GM12878 (cell line): ENCODE measurements around the gene PABPC4L. TPM values are rescaled to one million over a fixed set of nuclear protein-coding genes. Genes with fewer than 3 reads are reported as not detected.

Experiments
- ATAC-seq: fragments of 200-7000 bp; cut with Tn5 transposase; 3 replicates; pipeline ENCODE4 v1.9.1; 2020; ENCODE audit warnings: mild to moderate bottlenecking, moderate library complexity
- BruUV-seq: library from RNA; stranded (reverse); fragments of 400-500 nt; replicated peaks from 2 replicates; lab custom pipeline; 2021; lab: Mats Ljungman, UMichigan
- CTCF ChIA-PET: fragments of 300-600 bp; sonication (Branson Sonifier 250); formaldehyde crosslinking; extraction: SDS; loops from one replicate; lab custom pipeline; 2021; ENCODE audit warnings: inconsistent platforms; lab: Yijun Ruan, JAX
- POLR2A ChIA-PET: fragments of 350-600 bp; formaldehyde crosslinking; extraction: SDS; loops from one replicate; lab custom pipeline; 2021; ENCODE audit warnings: inconsistent platforms; lab: Charles Lee
- RAD21 ChIA-PET: fragments of 300-600 bp; sonication (Branson Sonifier 250); formaldehyde crosslinking; loops from one replicate; lab custom pipeline; 2023; ENCODE audit warnings: antibody characterized with exemption; ENCODE audit not compliant: unreplicated experiment; lab: Charles Lee
- SMC1A ChIA-PET: fragments of 300-600 bp; sonication (Branson Sonifier 250); formaldehyde crosslinking; loops from one replicate; lab custom pipeline; 2023; ENCODE audit not compliant: unreplicated experiment, uncharacterized antibody; lab: Charles Lee
- DNase-seq: peaks from one replicate; pipeline ENCODE4 v3.0.0-alpha.2; 2011; ENCODE audit warnings: low read depth, low spot score
- FAIRE-seq: peaks from 3 replicates; lab custom pipeline; 2011; peaks lifted over from hg19 to GRCh38; lab: Jason Lieb, UNC
- H2AFZ ChIP-seq: 2 replicates; pipeline ENCODE4 v1.6.0; 2011; ENCODE audit warnings: low read depth, low read length, control low read depth; ENCODE audit not compliant: control insufficient read depth
- H3K27ac ChIP-seq: 2 replicates; pipeline ENCODE4 v1.5.1; 2011; ENCODE audit warnings: control low read depth; ENCODE audit not compliant: control insufficient read depth, insufficient read depth
- H3K27me3 ChIP-seq, 2 experiments: replicated peaks in 1 of 2; 2 replicates each; pipeline versions ENCODE4 v1.6.0 to v1.6.1; 2011; ENCODE audit warnings: low read length in 1 of 2; ENCODE audit not compliant: control insufficient read depth in 2 of 2, insufficient read depth in 2 of 2
- H3K36me3 ChIP-seq, 2 experiments: 2 replicates each; pipeline ENCODE4 v1.5.1; 2011; ENCODE audit warnings: low read length in 1 of 2; ENCODE audit not compliant: control insufficient read depth in 2 of 2, insufficient read depth in 2 of 2
- H3K4me1 ChIP-seq: 2 replicates; pipeline ENCODE4 v1.6.1; 2011; ENCODE audit warnings: mild to moderate bottlenecking, low read length, moderate library complexity, mixed read lengths; ENCODE audit not compliant: control insufficient read depth, insufficient read depth
- H3K4me2 ChIP-seq: 2 replicates; pipeline ENCODE4 v1.6.0; 2011; ENCODE audit warnings: control low read depth; ENCODE audit not compliant: control insufficient read depth, insufficient read depth
- H3K4me3 ChIP-seq: fragments of 200-600 bp; sonication (generic); 2 replicates; pipeline ENCODE4 v1.5.1; 2016
- H3K79me2 ChIP-seq: 2 replicates; pipeline ENCODE4 v1.6.0; 2011; ENCODE audit warnings: low read length; ENCODE audit not compliant: control insufficient read depth, insufficient read depth
- H3K9ac ChIP-seq: 2 replicates; pipeline ENCODE4 v1.8.0; 2011; ENCODE audit warnings: low read length, control low read depth, mixed read lengths; ENCODE audit not compliant: control insufficient read depth, insufficient read depth
- H3K9me3 ChIP-seq: replicated peaks from 3 replicates; pipeline ENCODE4 v1.5.1; 2011; ENCODE audit warnings: mild to moderate bottlenecking, low read length; ENCODE audit not compliant: control insufficient read depth, insufficient read depth
- H4K20me1 ChIP-seq: 2 replicates; pipeline ENCODE4 v1.6.0; 2011; ENCODE audit not compliant: control insufficient read depth, insufficient read depth
- BACH1 ChIP-seq: fragments of 450-650 bp; IDR thresholded peaks from 2 replicates; pipeline ENCODE4 v1.6.1; 2017; ENCODE audit warnings: mild to moderate bottlenecking, borderline replicate concordance
- CBFB ChIP-seq: IDR thresholded peaks from 2 replicates; pipeline ENCODE4 v1.6.1; 2016; ENCODE audit warnings: antibody characterized with exemption, low read depth
- CBX5 ChIP-seq: sonication (generic); IDR thresholded peaks from 2 replicates; pipeline ENCODE4 v1.6.1; 2016; ENCODE audit warnings: low read depth, moderate library complexity, mild to moderate bottlenecking, inconsistent platforms
- HDGF ChIP-seq: fragments of 450-650 bp; IDR thresholded peaks from 2 replicates; pipeline ENCODE4 v1.6.1; 2016; ENCODE audit warnings: antibody characterized with exemption
- IRF5 ChIP-seq: fragments of 450-650 bp; IDR thresholded peaks from 2 replicates; pipeline ENCODE4 v1.6.1; 2017; ENCODE audit warnings: borderline replicate concordance
- MEF2B ChIP-seq: fragments of 450-650 bp; IDR thresholded peaks from 2 replicates; pipeline ENCODE4 v1.6.1; 2018; ENCODE audit warnings: mild to moderate bottlenecking, moderate library complexity; ENCODE audit not compliant: partially characterized antibody, poor library complexity, severe bottlenecking
- MTA3 ChIP-seq: IDR thresholded peaks from 2 replicates; pipeline ENCODE4 v1.6.1; 2012; ENCODE audit warnings: low read length, inconsistent platforms, borderline replicate concordance
- NFXL1 ChIP-seq: fragments of 450-650 bp; IDR thresholded peaks from 2 replicates; pipeline ENCODE4 v1.6.1; 2017; ENCODE audit warnings: antibody characterized with exemption, mild to moderate bottlenecking, borderline replicate concordance
- NR2C2 ChIP-seq: IDR thresholded peaks from 2 replicates; pipeline ENCODE4 v1.6.1; 2011; ENCODE audit warnings: borderline replicate concordance, low read depth; ENCODE audit not compliant: control insufficient read depth, insufficient read length
- SREBF2 ChIP-seq: IDR thresholded peaks from 2 replicates; pipeline ENCODE4 v1.6.1; 2012; ENCODE audit warnings: mild to moderate bottlenecking, low read length
- TBL1XR1 ChIP-seq: IDR thresholded peaks from 2 replicates; pipeline ENCODE4 v1.6.1; 2012; ENCODE audit warnings: low read depth, low read length, improper control_type of control experiment
- ZBED1 ChIP-seq: IDR thresholded peaks from 2 replicates; pipeline ENCODE4 v1.6.1; 2016; ENCODE audit warnings: borderline replicate concordance
- ZBTB40 ChIP-seq: fragments of 450-650 bp; IDR thresholded peaks from 2 replicates; pipeline ENCODE4 v1.6.1; 2016; ENCODE audit warnings: mild to moderate bottlenecking, moderate library complexity, borderline replicate concordance
- WGBS: methylation state at CpG from one replicate; pipeline ENCODE4 v1.1.6; 2016; ENCODE audit warnings: low lambda C conversion rate; ENCODE audit not compliant: insufficient replicate concordance, insufficient coverage; ENCODE audit errors: missing lambda C conversion rate; 5-methylcytosine and 5-hydroxymethylcytosine counted together
- in situ Hi-C: fragments of 300-500 bp; cut with MboI; formaldehyde crosslinking; loops from 9 replicates; pipeline ENCODE4 v1.14.3; 2018; ENCODE audit warnings: mixed read lengths
- intact Hi-C: fragments of 100-400 bp; cut with micrococcal nuclease; formaldehyde crosslinking; loops from one replicate; pipeline ENCODE4 v1.14.2; 2022; ENCODE audit not compliant: unreplicated experiment
- polyA plus RNA-seq, 11 experiments: library from polyadenylated mRNA; depleted of rRNA in 4 of 11; unstranded in 6 of 11; stranded (reverse) in 5 of 11; fragments of >200 nt; fragmentation: Nextera tagmentation in 4 of 11; fragmentation: Illumina TruSeq in 1 of 11; extraction: Ambion mirVana in 4 of 11; extraction: Trizol in 1 of 11; gene quantifications; 1 replicate in 1 of 11; 2 replicates in 10 of 11; pipeline versions ENCODE4 v1.2.1 to v1.2.3, GENCODE V29; 2011 to 2016; ENCODE audit warnings: inconsistent platforms in 2 of 11, missing spikeins in 2 of 11, low read depth in 1 of 11
- total RNA-seq, 4 experiments: library from RNA; depleted of rRNA in 3 of 4; stranded (reverse); fragments of >200 nt in 3 of 4; fragmentation: Illumina TruSeq in 1 of 4; extraction: Trizol in 1 of 4; gene quantifications; 2 replicates each; pipeline versions ENCODE4 v1.2.1 to v1.2.3, GENCODE V29; 2013 to 2021
- TF ChIP-seq, protein P1 (sequence below): IDR thresholded peaks from 2 replicates; pipeline ENCODE4 v1.6.1; 2012; ENCODE audit warnings: improper control_type of control experiment, low read depth, low read length; ENCODE audit not compliant: insufficient replicate concordance

Gene PABPC4L
- total and polyA plus RNA-seq, 10 of the 15 experiments (the other 5 are each of a cell fraction or from before 2014, with no cell fraction given), result not detected

DNA sequence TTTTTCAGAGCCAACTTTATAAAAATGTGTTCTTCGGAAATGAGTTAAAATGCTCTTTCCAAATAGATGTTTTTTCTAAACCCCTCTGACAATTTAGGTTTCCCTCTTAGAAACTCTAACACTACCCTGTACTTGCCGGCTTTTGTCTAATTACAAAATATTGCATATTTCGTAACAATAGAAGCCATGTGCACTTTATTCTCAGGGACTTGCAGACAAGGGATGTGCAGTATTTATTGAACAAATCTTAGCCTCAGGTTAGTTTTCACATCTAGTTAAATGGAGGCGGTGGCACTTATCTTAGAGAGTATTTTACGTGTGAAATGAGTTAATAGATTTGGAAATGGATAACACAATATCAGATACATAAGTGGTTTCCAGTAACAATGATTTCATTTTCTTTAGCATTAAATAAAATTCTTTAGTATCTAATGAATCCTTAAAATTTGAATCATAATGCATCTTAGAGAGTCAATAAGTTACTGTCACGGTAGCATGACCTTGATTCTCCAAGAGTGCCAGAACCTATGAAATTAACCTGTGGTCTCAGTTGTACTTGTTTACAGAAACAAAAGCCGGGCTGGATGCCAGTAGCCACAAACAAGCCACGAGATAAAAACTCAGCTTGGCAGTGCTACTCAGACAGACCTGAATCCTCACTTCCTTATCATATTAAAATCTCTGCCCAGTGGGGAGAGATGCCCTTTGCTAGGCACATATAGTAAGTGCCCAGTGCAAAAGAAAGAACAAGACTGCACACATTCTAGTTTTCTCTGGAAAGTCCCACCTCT, 772 bp upstream of the PABPC4L start:
- CTCF ChIA-PET, result no interaction called here
- in situ Hi-C loops (no loop called here), intact Hi-C loops (no loop called here)
- Histone ChIP-seq H3K9ac (no peak overlapping the region), H3K79me2 (no peaks in the 10 kb centered on the region), H3K27ac (no peak overlapping the region), H3K36me3 (no peaks in the 10 kb centered on the region), H3K4me2 (no peak overlapping the region), H3K27me3 (no peaks in the 10 kb centered on the region; a peak in 2 of 4 replicates), H3K4me1 (no peaks in the 10 kb centered on the region), H4K20me1 (no peaks in the 10 kb centered on the region), H3K4me3 (no peak overlapping the region), H3K9me3 (no peaks in the 10 kb centered on the region), H2AFZ (no peak overlapping the region)
- no peak for ATAC-seq
- RAD21 ChIA-PET, result no interaction called here
- no peak for FAIRE-seq
- no TSS peak for BruUV-seq
- WGBS, result 29% methylated on average over 8 of the region's 8 CpGs
- POLR2A ChIA-PET, result no interaction called here
- DNase-seq, result no peak
- SMC1A ChIA-PET, result no interaction called here
- TF ChIP-seq MEF2B (no peak), MTA3 (no peak), BACH1 (no peak), NR2C2 (no peak), CBFB (no peak), NFXL1 (no peak), CBX5 (no peak), ZBTB40 (no peak), IRF5 (no peak), TBL1XR1 (no peak), HDGF (no peak), SREBF2 (no peak), ZBED1 (no peak)
- TF ChIP-seq, protein P1, sequence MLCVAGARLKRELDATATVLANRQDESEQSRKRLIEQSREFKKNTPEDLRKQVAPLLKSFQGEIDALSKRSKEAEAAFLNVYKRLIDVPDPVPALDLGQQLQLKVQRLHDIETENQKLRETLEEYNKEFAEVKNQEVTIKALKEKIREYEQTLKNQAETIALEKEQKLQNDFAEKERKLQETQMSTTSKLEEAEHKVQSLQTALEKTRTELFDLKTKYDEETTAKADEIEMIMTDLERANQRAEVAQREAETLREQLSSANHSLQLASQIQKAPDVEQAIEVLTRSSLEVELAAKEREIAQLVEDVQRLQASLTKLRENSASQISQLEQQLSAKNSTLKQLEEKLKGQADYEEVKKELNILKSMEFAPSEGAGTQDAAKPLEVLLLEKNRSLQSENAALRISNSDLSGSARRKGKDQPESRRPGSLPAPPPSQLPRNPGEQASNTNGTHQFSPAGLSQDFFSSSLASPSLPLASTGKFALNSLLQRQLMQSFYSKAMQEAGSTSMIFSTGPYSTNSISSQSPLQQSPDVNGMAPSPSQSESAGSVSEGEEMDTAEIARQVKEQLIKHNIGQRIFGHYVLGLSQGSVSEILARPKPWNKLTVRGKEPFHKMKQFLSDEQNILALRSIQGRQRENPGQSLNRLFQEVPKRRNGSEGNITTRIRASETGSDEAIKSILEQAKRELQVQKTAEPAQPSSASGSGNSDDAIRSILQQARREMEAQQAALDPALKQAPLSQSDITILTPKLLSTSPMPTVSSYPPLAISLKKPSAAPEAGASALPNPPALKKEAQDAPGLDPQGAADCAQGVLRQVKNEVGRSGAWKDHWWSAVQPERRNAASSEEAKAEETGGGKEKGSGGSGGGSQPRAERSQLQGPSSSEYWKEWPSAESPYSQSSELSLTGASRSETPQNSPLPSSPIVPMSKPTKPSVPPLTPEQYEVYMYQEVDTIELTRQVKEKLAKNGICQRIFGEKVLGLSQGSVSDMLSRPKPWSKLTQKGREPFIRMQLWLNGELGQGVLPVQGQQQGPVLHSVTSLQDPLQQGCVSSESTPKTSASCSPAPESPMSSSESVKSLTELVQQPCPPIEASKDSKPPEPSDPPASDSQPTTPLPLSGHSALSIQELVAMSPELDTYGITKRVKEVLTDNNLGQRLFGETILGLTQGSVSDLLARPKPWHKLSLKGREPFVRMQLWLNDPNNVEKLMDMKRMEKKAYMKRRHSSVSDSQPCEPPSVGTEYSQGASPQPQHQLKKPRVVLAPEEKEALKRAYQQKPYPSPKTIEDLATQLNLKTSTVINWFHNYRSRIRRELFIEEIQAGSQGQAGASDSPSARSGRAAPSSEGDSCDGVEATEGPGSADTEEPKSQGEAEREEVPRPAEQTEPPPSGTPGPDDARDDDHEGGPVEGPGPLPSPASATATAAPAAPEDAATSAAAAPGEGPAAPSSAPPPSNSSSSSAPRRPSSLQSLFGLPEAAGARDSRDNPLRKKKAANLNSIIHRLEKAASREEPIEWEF, result no peak
